Measurements from ENCODE around the gene SLC35A3. TPM values are rescaled to one million over a fixed set of nuclear protein-coding genes. Genes with fewer than 3 reads are reported as not detected.

The SLC35A3 gene
- total and polyA plus RNA-seq, 4 donors: 7.4 to 30.2 (median 19.8) TPM

DNA sequence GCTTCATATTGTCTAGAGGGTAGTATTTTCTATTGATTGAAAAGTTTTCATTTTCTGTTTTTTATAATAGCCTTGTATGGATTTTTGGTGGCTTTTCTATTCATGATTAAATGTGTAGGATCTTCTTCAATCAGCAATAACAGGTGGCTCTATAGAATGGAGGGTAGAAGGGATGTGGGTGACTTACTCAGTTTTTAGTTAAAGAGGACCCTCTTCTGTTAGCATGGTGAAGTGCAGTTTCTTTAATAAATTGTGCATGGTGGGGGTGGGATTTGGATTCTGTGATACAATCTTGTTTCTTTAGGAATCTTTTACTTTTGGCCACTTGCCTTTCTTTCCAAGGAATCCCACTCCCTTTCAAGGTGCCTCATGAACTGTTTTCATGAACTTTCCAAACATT, 64.7 kb downstream of the SLC35A3 start:
- no peaks in the 10 kb centered on the region for H3K9me3 ChIP-seq (ENCODE audit: control insufficient read depth, low read length)
- no peak for ATAC-seq (ENCODE audit: low FRiP score)

DNA sequence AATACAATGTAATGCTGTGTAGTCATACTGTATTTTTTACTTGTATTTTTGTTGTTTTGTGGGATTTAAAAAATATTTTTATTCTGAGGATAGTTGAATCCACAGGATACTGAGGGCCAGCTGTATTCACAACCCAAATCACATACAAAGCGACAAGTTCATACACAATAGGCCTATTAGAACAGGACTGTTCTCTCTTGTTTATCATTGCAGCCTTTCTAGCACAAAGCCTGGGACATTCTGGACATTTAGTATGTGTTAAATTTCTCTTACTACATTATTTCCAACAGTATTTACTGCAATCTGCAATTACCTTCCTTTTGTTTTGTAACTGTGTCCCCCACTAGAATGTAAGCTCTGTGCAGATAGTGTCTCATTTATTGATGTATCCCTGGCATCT, 65.4 kb downstream of the SLC35A3 start:
- H3K27me3 ChIP-seq (ENCODE audit: control insufficient read depth in 1 of 2, insufficient read depth in 2 of 2, low read length in 1 of 2): no peaks in the 10 kb centered on the region
- WGBS, 2 donors: 99 to 100% methylated on average over 1 of the region's 1 CpG
- H3K4me1 ChIP-seq (ENCODE audit: control insufficient read depth in 1 of 2, insufficient read depth in 2 of 2, low read length in 2 of 2): peaks cover 0 to 6% of the 10 kb centered on the region in 2 donors
- intact Hi-C loops (cut with DNase I): no loop called here
- DNase-seq: no peak
- no peak overlapping the region for H3K27ac ChIP-seq (ENCODE audit: low read depth in 1 of 2, low read length in 2 of 2)
- H3K4me3 ChIP-seq (ENCODE audit: low read length in 2 of 2): no peak overlapping the region
- H3K9me3 ChIP-seq (ENCODE audit: control insufficient read depth, low read length): no peaks in the 10 kb centered on the region
- no peaks in the 10 kb centered on the region for H3K36me3 ChIP-seq (ENCODE audit: control insufficient read depth in 1 of 2, insufficient read depth in 2 of 2, low read length in 1 of 2)
- ATAC-seq (ENCODE audit: low FRiP score): no peak

More for the DNA sequence above, 64.7 kb downstream of the SLC35A3 start:
- intact Hi-C loops (cut with DNase I): no loop called here
- H3K4me3 ChIP-seq (ENCODE audit: low read length in 2 of 2): no peak overlapping the region
- no peaks in the 10 kb centered on the region for H3K27me3 ChIP-seq (ENCODE audit: control insufficient read depth in 1 of 2, insufficient read depth in 2 of 2, low read length in 1 of 2)
- H3K27ac ChIP-seq (ENCODE audit: low read depth in 1 of 2, low read length in 2 of 2): no peak overlapping the region
- peaks cover 0 to 6% of the 10 kb centered on the region in 2 donors for H3K4me1 ChIP-seq (ENCODE audit: control insufficient read depth in 1 of 2, insufficient read depth in 2 of 2, low read length in 2 of 2)
- no peaks in the 10 kb centered on the region for H3K36me3 ChIP-seq (ENCODE audit: control insufficient read depth in 1 of 2, insufficient read depth in 2 of 2, low read length in 1 of 2)
- DNase-seq: no peak

DNA sequence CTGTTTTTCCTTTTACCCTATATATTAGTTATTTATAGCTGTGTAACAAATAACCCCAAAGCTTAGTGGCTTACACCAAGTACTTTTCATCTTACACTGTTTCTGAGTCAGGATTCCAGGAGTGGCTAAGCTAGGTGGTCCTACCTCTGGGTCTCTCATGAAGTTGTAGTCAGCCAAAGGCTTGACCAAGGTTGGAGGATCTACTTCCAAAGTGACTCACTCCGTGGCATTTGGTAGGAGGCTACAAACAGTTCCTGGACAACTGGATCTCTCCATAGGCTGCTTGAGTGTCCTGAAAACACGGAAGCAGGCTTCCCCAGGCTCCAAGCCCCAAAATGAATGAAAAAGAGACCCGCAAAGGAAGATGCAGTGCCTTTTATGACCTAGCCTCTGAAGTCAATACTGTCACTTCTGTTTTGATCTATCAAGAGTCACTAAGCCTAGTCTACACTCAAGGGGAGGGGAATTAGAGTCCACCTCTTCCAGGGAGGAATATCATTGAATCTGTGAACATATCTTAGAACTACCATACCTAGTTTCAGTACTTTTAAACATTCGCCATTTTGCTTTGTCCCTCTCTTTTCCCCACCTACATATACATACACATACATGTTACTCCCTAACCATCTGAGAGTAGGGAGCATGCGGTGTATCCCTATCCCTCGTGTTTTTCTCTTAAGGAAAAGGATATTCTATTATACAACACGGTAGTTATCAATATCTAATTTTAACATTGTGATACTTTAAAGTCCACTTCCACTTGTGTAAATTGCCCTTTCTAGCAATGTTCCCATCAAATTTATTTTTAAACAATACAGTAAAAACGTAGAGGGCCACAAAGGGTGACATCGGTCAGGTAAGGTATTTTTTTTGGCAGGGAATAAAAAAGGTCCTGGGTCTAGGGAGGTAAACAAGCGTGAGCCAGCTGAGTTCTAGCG, 67.2 kb downstream of the SLC35A3 start:
- Histone ChIP-seq H3K27me3 (ENCODE audit: control insufficient read depth in 1 of 2, insufficient read depth in 2 of 2, low read length in 1 of 2) (no peaks in the 10 kb centered on the region), H3K4me1 (ENCODE audit: control insufficient read depth in 1 of 2, insufficient read depth in 2 of 2, low read length in 2 of 2) (peaks cover 0 to 6% of the 10 kb centered on the region in 2 donors), H3K9me3 (ENCODE audit: control insufficient read depth, low read length) (no peaks in the 10 kb centered on the region), H3K4me3 (ENCODE audit: low read length in 2 of 2) (peak overlapping the region; percentile 60 to 68), H3K36me3 (ENCODE audit: control insufficient read depth in 1 of 2, insufficient read depth in 2 of 2, low read length in 1 of 2) (no peaks in the 10 kb centered on the region), H3K27ac (ENCODE audit: low read depth in 1 of 2, low read length in 2 of 2) (peak overlapping the region in 1 of 2 donors; percentile 49)
- 26 to 29% methylated on average over 11 of the region's 11 CpGs for WGBS, 2 donors
- ATAC-seq (ENCODE audit: low FRiP score): no peak
- DNase-seq: no peak
- intact Hi-C loops (cut with DNase I): no loop called here

DNA sequence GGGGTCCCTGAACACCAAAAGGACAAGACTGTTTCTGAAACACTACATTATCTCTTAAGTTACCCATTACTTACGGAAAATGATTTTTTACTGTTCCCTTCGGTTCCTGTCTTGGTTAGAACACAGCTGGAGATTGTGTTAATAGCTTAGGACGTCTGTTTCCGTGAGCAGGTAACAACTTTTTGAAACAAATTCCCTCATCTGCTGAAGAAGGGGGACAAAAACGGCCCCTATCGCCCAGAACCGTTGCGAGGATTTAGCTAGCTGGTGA, 67.8 kb downstream of the SLC35A3 start:
- intact Hi-C loops (cut with DNase I): no loop called here
- WGBS, 2 donors: 0% methylated on average over 8 of the region's 8 CpGs
- peaks cover 0 to 6% of the 10 kb centered on the region in 2 donors for H3K4me1 ChIP-seq (ENCODE audit: control insufficient read depth in 1 of 2, insufficient read depth in 2 of 2, low read length in 2 of 2)

DNA sequence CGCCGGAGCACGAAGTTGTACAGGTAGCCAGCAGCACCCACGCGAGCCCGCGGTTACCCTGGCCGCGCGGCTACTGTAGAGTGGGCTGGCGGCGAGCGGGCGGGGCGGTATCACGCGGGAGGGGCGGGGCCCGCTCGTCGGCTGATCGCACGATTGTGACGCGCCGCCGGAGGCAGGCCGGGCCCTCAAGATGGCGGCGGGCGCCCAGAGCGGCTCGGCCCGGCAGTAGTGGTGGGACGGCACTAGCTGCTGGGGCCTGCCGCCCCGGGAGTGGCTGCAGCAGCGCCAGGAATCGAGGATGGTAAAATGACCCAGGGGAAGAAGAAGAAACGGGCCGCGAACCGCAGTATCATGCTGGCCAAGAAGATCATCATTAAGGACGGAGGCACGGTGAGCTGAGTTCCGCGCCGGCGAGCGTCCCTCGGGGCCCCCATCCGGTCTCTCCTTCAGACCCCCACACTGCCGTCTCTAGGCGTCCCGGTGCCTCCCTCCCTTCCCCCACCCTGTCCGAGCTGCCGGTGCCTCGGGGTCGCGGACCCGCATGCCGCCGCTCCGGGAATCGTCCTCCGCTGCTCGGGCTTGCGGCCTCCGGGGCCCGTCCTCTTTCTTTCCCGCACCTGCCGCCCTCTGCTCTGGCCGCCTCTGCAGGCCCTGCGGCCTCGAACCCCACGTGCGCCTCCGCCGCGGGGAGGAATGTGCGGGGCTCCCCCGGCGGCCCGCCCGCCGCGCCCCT, 68.3 kb downstream of the SLC35A3 start:
- no peaks in the 10 kb centered on the region for H3K36me3 ChIP-seq (ENCODE audit: control insufficient read depth in 1 of 2, insufficient read depth in 2 of 2, low read length in 1 of 2)
- ATAC-seq (ENCODE audit: low FRiP score) (peak; percentile 100), DNase-seq (peak; percentile 92 to 97)
- H3K4me3 ChIP-seq (ENCODE audit: low read length in 2 of 2): peak overlapping the region; percentile 60 to 95
- no peaks in the 10 kb centered on the region for H3K27me3 ChIP-seq (ENCODE audit: control insufficient read depth in 1 of 2, insufficient read depth in 2 of 2, low read length in 1 of 2)
- H3K27ac ChIP-seq (ENCODE audit: low read depth in 1 of 2, low read length in 2 of 2): peak overlapping the region; percentile 57 to 94
- H3K4me1 ChIP-seq (ENCODE audit: control insufficient read depth in 1 of 2, insufficient read depth in 2 of 2, low read length in 2 of 2): peaks cover 0 to 6% of the 10 kb centered on the region in 2 donors
- intact Hi-C loops (cut with DNase I): no loop called here
- no peaks in the 10 kb centered on the region for H3K9me3 ChIP-seq (ENCODE audit: control insufficient read depth, low read length)
- WGBS, 2 donors: 0% methylated on average over 79 to 87 of the region's 87 CpGs

More for the DNA sequence above, 67.8 kb downstream of the SLC35A3 start:
- Histone ChIP-seq H3K36me3 (ENCODE audit: control insufficient read depth in 1 of 2, insufficient read depth in 2 of 2, low read length in 1 of 2) (no peaks in the 10 kb centered on the region), H3K27ac (ENCODE audit: low read depth in 1 of 2, low read length in 2 of 2) (peak overlapping the region in 1 of 2 donors; percentile 49), H3K9me3 (ENCODE audit: control insufficient read depth, low read length) (no peaks in the 10 kb centered on the region), H3K27me3 (ENCODE audit: control insufficient read depth in 1 of 2, insufficient read depth in 2 of 2, low read length in 1 of 2) (no peaks in the 10 kb centered on the region), H3K4me3 (ENCODE audit: low read length in 2 of 2) (peak overlapping the region; percentile 60 to 68)
- DNase-seq (no peak), ATAC-seq (ENCODE audit: low FRiP score) (no peak)

DNA sequence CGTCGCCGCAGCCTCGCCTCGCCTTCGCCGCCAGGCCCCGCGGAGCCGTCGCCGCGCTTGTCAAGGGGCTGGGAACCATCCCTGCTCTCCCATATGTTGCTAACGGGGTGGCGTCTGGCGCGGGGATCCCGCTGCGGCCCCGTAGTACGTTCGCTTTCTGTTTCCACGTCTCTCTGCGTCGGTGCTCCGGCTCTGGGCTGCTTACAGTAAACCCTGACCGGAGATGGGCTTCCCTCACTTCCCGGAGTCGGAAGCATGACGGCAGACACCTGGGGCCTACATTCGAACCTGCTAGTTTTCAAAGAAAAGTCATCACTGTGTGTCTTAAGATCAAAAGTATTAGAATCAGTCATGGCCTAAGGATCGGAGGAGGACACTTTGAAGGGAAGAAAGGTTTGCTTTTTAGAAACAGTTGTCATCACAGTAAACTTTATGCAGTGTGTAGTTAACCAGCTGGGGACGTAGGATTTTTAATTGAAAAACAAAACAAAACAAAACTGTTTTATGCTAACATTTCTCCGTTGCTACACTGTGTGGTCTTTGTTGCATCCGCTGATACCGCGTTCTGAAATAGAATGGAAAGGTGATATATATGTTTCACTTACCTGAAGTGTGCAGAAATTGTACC, 69.0 kb downstream of the SLC35A3 start:
- no peaks in the 10 kb centered on the region for H3K27me3 ChIP-seq (ENCODE audit: control insufficient read depth in 1 of 2, insufficient read depth in 2 of 2, low read length in 1 of 2)
- no peaks in the 10 kb centered on the region for H3K36me3 ChIP-seq (ENCODE audit: control insufficient read depth in 1 of 2, insufficient read depth in 2 of 2, low read length in 1 of 2)
- H3K4me1 ChIP-seq (ENCODE audit: control insufficient read depth in 1 of 2, insufficient read depth in 2 of 2, low read length in 2 of 2): peaks cover 0 to 6% of the 10 kb centered on the region in 2 donors
- H3K27ac ChIP-seq (ENCODE audit: low read depth in 1 of 2, low read length in 2 of 2): peak overlapping the region; percentile 57 to 94
- intact Hi-C loops (cut with DNase I): no loop called here
- no peaks in the 10 kb centered on the region for H3K9me3 ChIP-seq (ENCODE audit: control insufficient read depth, low read length)
- 0 to 1% methylated on average over 24 to 37 of the region's 37 CpGs for WGBS, 2 donors
- ATAC-seq (ENCODE audit: low FRiP score) (peak; percentile 67), DNase-seq (peak; percentile 77 to 82)
- H3K4me3 ChIP-seq (ENCODE audit: low read length in 2 of 2): peak overlapping the region; percentile 60 to 95

DNA sequence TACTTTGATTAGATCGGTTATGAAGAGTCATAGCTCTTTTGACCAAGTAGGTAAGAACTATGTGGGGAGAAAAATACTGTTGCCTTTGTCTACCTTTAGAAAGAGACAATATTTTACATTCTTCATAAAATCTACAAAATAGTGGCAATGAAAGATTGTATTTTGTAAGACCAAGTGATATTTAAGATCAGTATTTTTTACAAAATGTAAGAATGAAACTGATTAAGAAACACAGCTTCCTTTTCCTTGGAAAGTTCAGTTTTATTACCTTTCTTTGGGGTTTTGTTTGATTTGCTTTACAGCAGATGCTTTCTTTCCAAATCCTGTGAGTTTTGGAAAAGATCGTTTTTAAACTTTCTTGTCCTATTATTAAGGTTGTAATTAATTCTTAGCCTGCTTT, 69.8 kb downstream of the SLC35A3 start:
- peaks cover 0 to 6% of the 10 kb centered on the region in 2 donors for H3K4me1 ChIP-seq (ENCODE audit: control insufficient read depth in 1 of 2, insufficient read depth in 2 of 2, low read length in 2 of 2)
- H3K36me3 ChIP-seq (ENCODE audit: control insufficient read depth in 1 of 2, insufficient read depth in 2 of 2, low read length in 1 of 2): no peaks in the 10 kb centered on the region
- DNase-seq (no peak), ATAC-seq (ENCODE audit: low FRiP score) (no peak)
- H3K9me3 ChIP-seq (ENCODE audit: control insufficient read depth, low read length): no peaks in the 10 kb centered on the region
- H3K4me3 ChIP-seq (ENCODE audit: low read length in 2 of 2): no peak overlapping the region
- H3K27me3 ChIP-seq (ENCODE audit: control insufficient read depth in 1 of 2, insufficient read depth in 2 of 2, low read length in 1 of 2): no peaks in the 10 kb centered on the region
- WGBS, 2 donors: 21 to 24% methylated on average over 2 of the region's 2 CpGs
- intact Hi-C loops (cut with DNase I): no loop called here
- no peak overlapping the region for H3K27ac ChIP-seq (ENCODE audit: low read depth in 1 of 2, low read length in 2 of 2)

DNA sequence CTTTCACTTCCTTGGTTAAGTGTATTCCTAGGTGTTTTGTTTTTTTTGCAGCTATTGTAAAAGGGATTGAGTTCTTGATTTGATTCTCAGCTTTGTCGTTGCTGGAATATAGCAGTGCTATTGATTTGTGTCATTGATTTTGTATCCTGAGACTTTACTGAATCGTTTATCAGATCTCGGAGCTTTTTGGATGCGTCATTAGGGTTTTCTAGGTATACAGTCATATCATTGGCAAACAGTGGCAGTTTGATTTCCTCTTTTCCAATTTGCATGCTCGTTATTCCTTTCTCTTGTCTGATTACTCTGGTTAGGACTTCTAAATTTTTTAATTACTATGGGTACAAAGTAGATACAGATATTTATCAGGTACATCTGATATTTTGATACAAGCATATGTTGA, 75.4 kb downstream of the SLC35A3 start:
- H3K9me3 ChIP-seq (ENCODE audit: control insufficient read depth, low read length): no peaks in the 10 kb centered on the region
- H3K27me3 ChIP-seq (ENCODE audit: control insufficient read depth in 1 of 2, insufficient read depth in 2 of 2, low read length in 1 of 2): no peaks in the 10 kb centered on the region
- H3K27ac ChIP-seq (ENCODE audit: low read depth in 1 of 2, low read length in 2 of 2): no peak overlapping the region
- H3K4me3 ChIP-seq (ENCODE audit: low read length in 2 of 2): no peak overlapping the region
- no peaks in the 10 kb centered on the region for H3K4me1 ChIP-seq (ENCODE audit: control insufficient read depth in 1 of 2, insufficient read depth in 2 of 2, low read length in 2 of 2)
- ATAC-seq (ENCODE audit: low FRiP score) (no peak), DNase-seq (no peak)
- 96 to 99% methylated on average over 5 of the region's 5 CpGs for WGBS, 2 donors
- intact Hi-C loops (cut with DNase I): no loop called here
- H3K36me3 ChIP-seq (ENCODE audit: control insufficient read depth in 1 of 2, insufficient read depth in 2 of 2, low read length in 1 of 2): no peaks in the 10 kb centered on the region
